Activated T-cell treated with anti-CD3 and anti-CD28 coated beads for 24 hours (primary cell): Measurements from ENCODE around the gene ST6GALNAC4.
"Not testable (repeated sequence)": the region's sequence is repeated elsewhere in the genome, so short reads cannot be mapped to it uniquely, and the experiment has no call there.

Experiments used
- DNase-seq: peaks from one replicate; pipeline ENCODE4 v3.0.0-alpha.2; 2020; ENCODE audit warnings: low read depth

Gene ST6GALNAC4

DNA sequence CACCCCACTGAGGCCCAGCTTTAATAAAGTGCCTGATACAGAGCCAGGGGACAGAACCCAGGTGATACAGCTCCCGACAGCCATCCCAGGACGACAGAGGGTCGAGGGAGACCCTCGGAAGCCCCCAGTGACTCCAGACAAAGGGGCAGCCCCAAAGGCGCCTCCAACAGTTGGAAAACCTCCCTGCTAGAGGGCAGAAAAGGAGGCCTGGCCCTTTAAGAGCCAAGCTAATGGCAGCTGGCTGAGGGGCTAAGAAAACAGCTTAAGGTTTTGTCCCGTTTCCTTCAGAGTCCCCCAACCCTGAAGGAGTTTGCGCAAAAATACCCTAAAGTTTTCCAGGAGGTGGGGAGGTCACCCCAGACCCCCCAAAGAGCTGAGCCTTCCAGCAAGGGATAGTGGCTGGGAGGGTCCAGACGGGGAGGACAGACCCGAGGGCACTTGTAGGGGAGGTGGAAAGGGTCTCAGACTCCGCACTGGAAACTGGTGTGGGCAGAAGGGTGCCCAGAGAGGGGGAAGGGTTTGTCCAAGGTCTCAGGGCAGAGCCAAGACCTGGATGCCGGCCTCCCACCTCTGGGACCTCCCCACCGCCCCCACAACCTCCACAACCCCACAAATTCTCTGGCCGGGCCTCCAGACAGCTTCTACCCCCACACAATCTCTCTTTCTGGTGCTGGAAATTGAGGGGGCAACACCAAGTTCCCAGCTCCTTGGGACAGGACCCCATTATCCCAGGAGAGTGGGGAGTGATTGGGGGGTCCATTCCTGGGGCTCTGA is 31.1 kb downstream of the ST6GALNAC4 start:
- no peak for DNase-seq

- DNase-seq: no peak
Measured at GRCh38 chr9:127884976-127885490, 31.8 kb downstream of the ST6GALNAC4 start.

DNA sequence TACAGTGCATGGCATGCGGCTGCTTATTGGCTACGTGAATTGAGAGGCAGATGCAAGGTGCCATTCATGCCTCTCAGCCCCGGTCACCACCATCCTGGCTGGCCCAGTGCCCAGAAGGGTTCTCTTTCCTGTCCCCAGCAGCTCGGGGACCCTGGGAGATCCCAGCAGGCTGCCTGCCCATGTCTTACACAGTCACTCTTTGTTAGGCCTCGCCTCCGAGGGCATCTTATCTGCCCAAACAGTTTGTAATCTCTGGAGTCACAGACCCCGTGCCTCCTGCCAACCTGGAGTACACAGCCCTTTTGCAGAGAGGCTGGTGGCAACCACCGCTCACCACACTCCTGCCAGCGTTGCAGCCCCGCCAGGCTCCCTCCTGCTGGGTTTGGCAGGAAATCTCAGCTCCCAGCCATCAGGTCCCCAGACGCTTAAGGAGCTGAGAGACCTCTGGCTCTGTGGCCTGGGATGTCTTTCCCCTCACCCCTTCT is 32.4 kb downstream of the ST6GALNAC4 start:
- DNase-seq: no peak

DNA sequence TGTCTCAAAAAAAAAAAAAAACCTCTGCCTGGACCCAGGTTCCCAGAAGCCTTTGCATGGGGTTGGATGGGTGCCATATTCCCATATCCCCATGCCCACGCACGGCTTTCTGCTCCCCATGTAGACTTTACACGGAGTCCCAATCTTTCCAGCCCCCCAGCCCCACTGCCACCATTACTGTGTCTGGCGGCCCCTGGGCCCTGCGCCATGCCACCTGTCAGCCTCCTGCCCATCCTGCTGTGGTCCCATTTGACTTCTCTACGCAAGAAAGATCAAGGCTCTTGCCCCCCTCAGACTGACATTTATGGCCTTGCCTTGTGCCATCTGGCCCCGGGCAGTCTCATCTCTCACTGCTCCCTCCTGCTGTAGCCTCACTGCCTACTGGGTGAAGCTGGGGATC is 32.9 kb downstream of the ST6GALNAC4 start:
- no peak for DNase-seq

GRCh38 chr9:127881715-127882114 is 35.1 kb downstream of the ST6GALNAC4 start:
- not testable (repeated sequence) for DNase-seq

DNA sequence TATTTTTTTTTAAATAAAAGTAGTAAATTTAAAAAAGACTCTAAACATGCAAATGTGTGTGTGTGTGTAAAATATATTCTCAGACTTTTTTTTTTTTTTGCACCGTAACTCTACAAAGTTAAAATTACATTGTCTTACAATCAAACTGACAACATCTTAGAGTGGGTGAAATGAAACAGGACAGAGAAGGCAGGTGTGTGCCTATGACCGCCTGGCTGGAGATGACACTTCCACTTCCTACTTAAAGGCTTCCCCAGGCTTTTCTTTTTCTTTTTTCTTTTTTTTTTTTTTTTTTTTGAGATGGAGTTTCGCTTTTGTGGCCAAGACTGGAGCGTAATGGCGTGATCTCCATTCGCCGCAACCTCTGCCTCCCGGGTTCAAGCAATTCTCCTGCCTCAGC is 36.7 kb downstream of the ST6GALNAC4 start:
- no peak for DNase-seq

DNA sequence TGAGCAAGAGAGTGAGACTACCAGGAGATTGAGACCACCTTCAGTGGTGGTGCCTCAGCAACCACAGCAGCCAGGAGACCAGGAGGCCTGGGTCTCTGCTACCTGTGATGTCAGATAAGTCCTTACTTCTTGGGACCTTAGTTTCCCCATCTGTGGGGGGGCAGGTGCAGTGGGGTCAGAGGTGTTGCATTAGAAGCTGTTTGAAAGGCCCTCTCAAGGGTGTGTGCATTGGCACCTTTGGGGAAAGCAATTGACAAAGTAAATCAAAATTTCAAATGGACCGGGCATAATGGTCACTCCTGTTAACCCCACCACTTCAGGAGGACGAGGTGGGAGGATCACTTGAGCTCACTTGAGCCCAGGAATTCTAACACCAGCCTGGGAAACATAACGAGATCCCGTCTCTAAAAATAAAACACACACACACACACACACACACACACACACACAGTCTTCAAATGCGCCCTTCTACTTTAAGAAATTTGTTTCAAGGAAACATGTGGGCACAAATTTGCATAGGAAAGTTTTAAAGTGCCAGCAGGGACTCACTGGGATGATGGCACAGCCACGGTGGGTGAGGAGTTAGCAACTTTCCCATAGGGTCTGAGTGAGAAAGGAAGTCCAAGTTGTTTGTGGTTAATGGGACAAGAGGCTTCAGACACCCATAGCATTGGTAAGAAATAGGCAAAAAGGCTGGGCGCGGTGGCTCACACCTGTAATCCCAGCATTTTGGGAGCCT is 38.0 kb downstream of the ST6GALNAC4 start:
- DNase-seq: no peak

- no peak for DNase-seq
Measured at GRCh38 chr9:127878001-127878651, 38.7 kb downstream of the ST6GALNAC4 start.

DNA sequence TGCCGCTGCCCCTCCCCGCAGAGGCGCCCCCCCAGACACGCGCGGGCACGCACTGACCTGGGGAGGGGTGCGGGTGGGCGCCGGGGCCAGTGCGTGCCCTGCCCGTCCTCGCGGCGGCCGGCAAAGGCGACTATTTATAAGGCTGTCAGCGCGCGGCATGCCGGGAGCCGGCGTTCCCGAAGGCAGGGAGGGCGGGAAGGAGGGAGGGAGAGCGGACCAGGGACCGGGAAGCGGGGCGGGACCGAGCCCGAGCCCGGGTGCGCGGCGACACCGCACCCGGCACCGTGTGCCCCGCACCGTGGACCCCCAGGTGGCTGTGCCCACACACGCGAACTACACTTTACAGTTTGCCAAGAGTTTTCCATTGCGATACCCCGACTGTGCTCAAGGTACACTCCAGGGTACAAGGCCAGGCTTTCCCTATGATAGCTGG is 39.3 kb downstream of the ST6GALNAC4 start, which contains the start of gene AK1:
AK1 (minus strand) TSS at position 110 of the 433 bp plus-strand sequence. CDS start 3,058 bp downstream, outside the sequence.
- DNase-seq: no peak

- DNase-seq: no peak
Measured at GRCh38 chr9:127876764-127877562, 39.9 kb downstream of the ST6GALNAC4 start.

GRCh38 chr9:127876026-127876763 is 40.6 kb downstream of the ST6GALNAC4 start:
- DNase-seq: no peak

DNA sequence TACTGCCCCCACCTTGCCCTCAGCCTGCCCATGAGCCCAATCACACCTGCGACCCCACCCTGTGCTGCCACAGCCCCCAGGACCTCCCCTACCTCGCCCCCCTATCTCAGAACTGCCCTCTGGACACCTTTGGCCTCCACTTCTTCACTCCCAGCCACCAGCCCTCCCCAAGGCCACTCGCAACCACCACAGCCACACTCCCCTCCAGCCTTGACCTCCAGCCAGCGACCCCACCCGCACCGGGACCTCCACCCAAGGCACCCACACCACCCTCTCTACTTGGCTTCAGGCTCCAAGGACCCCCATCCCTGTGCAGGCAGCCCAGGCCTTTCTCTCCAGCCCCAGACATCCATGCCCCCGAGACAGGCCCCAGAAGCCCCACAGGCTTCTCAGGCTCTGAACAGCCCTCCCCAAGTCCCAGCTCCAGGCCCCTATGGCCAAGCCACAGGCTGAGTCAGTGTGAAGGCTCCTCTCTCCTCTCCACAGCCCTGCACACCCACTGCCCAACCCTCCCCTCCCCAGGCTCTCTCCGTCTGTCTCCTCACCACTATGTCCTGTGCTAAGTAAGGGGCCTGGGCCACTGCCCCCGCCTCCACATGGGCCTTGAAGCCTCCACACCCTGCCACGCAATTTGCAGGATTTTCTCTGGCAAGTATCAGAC is 41.4 kb downstream of the ST6GALNAC4 start:
- no peak for DNase-seq

GRCh38 chr9:127874301-127875221 is 42.3 kb downstream of the ST6GALNAC4 start:
- no peak for DNase-seq

- no peak for DNase-seq
Measured at GRCh38 chr9:127873886-127874285, 43.0 kb downstream of the ST6GALNAC4 start.

DNA sequence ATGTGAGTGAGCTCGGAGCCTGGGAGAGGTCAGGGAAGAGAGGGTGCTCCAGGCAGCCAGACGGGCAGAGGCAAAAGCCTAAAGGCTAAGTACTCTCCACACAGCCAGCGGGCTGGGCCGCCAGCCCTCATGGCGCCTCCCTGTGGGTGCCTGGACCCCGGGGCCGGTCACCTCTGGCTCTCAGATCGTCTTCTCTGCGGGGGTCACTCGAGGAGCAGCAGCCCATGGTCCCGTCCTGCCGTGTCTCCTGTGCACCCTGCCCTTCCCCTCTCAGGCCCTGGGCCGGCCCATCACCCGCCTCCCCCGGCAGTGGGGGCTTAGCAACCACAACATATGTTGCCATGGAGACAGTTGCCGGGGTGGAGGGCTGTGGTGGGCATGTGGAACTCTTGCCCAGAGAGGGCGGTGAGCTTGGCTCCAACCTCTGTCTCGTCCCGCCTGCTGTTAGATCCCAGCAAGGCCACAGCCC is 43.6 kb downstream of the ST6GALNAC4 start:
- no peak for DNase-seq

GRCh38 chr9:127872369-127873222 is 44.2 kb downstream of the ST6GALNAC4 start:
- DNase-seq: no peak

DNA sequence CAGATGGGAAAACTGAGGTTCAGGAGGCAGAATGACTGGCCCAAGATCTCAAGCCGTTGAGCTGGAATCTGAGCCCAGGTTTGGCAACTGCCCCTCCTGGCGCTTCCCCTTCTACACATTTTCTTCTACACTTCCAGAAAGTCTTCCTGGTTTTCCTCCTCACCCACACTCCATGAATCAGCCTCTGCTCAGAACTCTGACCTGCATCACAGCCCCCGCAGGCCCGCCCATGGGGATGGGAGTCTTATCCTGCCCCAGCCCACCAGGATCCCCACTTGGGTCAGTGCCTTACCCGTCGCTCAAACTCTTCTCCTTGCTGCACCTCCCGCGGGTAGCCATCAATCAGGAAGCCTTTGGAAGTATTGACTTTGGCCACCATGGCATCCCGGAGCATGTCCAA is 45.3 kb downstream of the ST6GALNAC4 start:
- DNase-seq: no peak

GRCh38 chr9:127870887-127871286 is 46.0 kb downstream of the ST6GALNAC4 start:
- DNase-seq: no peak
